OCI-LY1 (cell line): ENCODE results near the gene DNAH11.

Source experiments
- H2AFZ ChIP-seq: fragments of 200-600 bp; sonication (generic), shearing (Covaris generic); 2 replicates; pipeline ENCODE4 v1.6.0; 2014; ENCODE audit warnings: antibody characterized with exemption, mild to moderate bottlenecking, low read length
- H3F3A ChIP-seq: fragments of 200-600 bp; sonication (generic), shearing (Covaris generic); 2 replicates; pipeline ENCODE4 v1.6.0; 2014; ENCODE audit warnings: mild to moderate bottlenecking, antibody characterized with exemption, low read length, moderate library complexity; ENCODE audit not compliant: insufficient read depth
- H3K27ac ChIP-seq: fragments of 200-600 bp; sonication (generic); 2 replicates; pipeline ENCODE4 v1.5.1; 2014; ENCODE audit warnings: low read length, mixed run types, mild to moderate bottlenecking, low read depth; ENCODE audit not compliant: poor library complexity, severe bottlenecking
- H3K27me3 ChIP-seq: fragments of 200-600 bp; sonication (generic); 2 replicates; pipeline ENCODE4 v1.6.0; 2014; ENCODE audit warnings: antibody characterized with exemption, mild to moderate bottlenecking, low read length, moderate library complexity; ENCODE audit not compliant: insufficient read depth
- H3K36me3 ChIP-seq: fragments of 200-600 bp; sonication (generic); 2 replicates; pipeline ENCODE4 v1.6.1; 2014; ENCODE audit warnings: mild to moderate bottlenecking, antibody characterized with exemption, low read length, moderate library complexity, mixed read lengths; ENCODE audit not compliant: insufficient read depth
- H3K4me1 ChIP-seq: fragments of 200-600 bp; sonication (generic); 2 replicates; pipeline ENCODE4 v1.5.1; 2014; ENCODE audit warnings: mild to moderate bottlenecking, low read length, moderate library complexity; ENCODE audit not compliant: insufficient read depth, severe bottlenecking
- H3K4me2 ChIP-seq: fragments of 200-600 bp; sonication (generic), shearing (Covaris generic); 2 replicates; pipeline ENCODE4 v1.6.1; 2014; ENCODE audit warnings: low read length
- H3K4me3 ChIP-seq: fragments of 200-600 bp; sonication (generic); 2 replicates; pipeline ENCODE4 v1.5.1; 2014; ENCODE audit warnings: low read length, low read depth, mild to moderate bottlenecking, mixed read lengths; ENCODE audit not compliant: poor library complexity, severe bottlenecking
- H3K79me2 ChIP-seq: fragments of 200-600 bp; shearing (Covaris generic); 2 replicates; pipeline ENCODE4 v1.6.1; 2016; ENCODE audit warnings: mixed run types, low read length, mixed read lengths; ENCODE audit not compliant: insufficient read depth
- H3K9ac ChIP-seq: fragments of 200-600 bp; sonication (generic), shearing (Covaris generic); 2 replicates; pipeline ENCODE4 v1.6.1; 2014; ENCODE audit warnings: mild to moderate bottlenecking, low read length, mixed read lengths
- H3K9me2 ChIP-seq: fragments of 200-600 bp; sonication (generic), shearing (Covaris generic); 2 replicates; pipeline ENCODE4 v1.6.1; 2014; ENCODE audit warnings: low read depth, mild to moderate bottlenecking, low read length, mixed read lengths
- H3K9me3 ChIP-seq: fragments of 200-600 bp; shearing (Covaris generic); 2 replicates; pipeline ENCODE4 v1.6.1; 2014; ENCODE audit warnings: low read length, mixed read lengths
- H4K20me1 ChIP-seq: fragments of 200-600 bp; sonication (generic), shearing (Covaris generic); 2 replicates; pipeline ENCODE4 v1.6.0; 2016; ENCODE audit warnings: mild to moderate bottlenecking, low read length; ENCODE audit not compliant: insufficient read depth
- EZH2 ChIP-seq: fragments of 200-600 bp; sonication (generic), shearing (Covaris generic); IDR thresholded peaks from 2 replicates; pipeline ENCODE4 v1.8.0; 2017; ENCODE audit warnings: borderline replicate concordance, mixed run types, mild to moderate bottlenecking, antibody characterized with exemption, low read length, moderate library complexity, mixed read lengths
- TF ChIP-seq, protein P1 (sequence below): fragments of 200-600 bp; sonication (generic), shearing (Covaris generic); IDR thresholded peaks from 2 replicates; pipeline ENCODE4 v1.5.1; 2017; ENCODE audit warnings: mild to moderate bottlenecking, antibody characterized with exemption, low read length, moderate library complexity, mixed read lengths

DNAH11 gene

DNA sequence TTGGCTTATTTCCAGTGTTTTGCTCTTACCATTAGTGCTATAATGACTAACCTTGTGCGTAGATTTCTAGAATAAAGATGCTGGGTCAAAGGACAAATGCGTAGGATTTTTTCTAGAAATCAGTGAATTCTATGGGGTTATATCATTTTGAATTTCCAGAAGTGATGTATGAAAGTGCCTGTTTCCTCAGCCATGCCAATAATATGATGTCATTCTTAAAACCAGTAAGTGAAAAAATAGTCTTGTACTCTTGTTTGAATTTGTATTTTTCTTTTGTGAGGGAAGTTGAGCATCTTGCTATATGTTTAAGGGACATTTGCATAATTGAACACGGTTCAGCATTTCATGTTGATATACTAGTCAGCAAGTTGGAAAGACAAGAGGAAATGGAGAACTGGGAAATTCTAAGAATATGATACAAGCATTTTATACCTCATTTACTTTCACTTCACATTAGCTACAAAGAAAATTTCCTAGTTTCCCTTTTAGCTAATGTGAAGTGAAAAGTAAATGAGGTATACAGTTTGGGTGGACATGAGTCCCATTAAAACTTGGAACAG is 3.8 kb upstream of the DNAH11 start:
- no peaks in the 10 kb centered on the region for H3F3A ChIP-seq
- H4K20me1 ChIP-seq: no peaks in the 10 kb centered on the region
- no peak overlapping the region for H3K4me3 ChIP-seq
- no peak overlapping the region for H3K4me2 ChIP-seq
- H3K9me3 ChIP-seq: no peaks in the 10 kb centered on the region
- no peak for TF ChIP-seq EZH2
- TF ChIP-seq, protein P1, sequence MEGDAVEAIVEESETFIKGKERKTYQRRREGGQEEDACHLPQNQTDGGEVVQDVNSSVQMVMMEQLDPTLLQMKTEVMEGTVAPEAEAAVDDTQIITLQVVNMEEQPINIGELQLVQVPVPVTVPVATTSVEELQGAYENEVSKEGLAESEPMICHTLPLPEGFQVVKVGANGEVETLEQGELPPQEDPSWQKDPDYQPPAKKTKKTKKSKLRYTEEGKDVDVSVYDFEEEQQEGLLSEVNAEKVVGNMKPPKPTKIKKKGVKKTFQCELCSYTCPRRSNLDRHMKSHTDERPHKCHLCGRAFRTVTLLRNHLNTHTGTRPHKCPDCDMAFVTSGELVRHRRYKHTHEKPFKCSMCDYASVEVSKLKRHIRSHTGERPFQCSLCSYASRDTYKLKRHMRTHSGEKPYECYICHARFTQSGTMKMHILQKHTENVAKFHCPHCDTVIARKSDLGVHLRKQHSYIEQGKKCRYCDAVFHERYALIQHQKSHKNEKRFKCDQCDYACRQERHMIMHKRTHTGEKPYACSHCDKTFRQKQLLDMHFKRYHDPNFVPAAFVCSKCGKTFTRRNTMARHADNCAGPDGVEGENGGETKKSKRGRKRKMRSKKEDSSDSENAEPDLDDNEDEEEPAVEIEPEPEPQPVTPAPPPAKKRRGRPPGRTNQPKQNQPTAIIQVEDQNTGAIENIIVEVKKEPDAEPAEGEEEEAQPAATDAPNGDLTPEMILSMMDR: no peak
- no peaks in the 10 kb centered on the region for H3K4me1 ChIP-seq
- H3K27me3 ChIP-seq: no peaks in the 10 kb centered on the region
- H3K36me3 ChIP-seq: no peaks in the 10 kb centered on the region
- H3K27ac ChIP-seq: no peak overlapping the region
- H3K9ac ChIP-seq: no peak overlapping the region
- no peak overlapping the region for H2AFZ ChIP-seq
- no peaks in the 10 kb centered on the region for H3K79me2 ChIP-seq
- H3K9me2 ChIP-seq: no peaks in the 10 kb centered on the region

DNA sequence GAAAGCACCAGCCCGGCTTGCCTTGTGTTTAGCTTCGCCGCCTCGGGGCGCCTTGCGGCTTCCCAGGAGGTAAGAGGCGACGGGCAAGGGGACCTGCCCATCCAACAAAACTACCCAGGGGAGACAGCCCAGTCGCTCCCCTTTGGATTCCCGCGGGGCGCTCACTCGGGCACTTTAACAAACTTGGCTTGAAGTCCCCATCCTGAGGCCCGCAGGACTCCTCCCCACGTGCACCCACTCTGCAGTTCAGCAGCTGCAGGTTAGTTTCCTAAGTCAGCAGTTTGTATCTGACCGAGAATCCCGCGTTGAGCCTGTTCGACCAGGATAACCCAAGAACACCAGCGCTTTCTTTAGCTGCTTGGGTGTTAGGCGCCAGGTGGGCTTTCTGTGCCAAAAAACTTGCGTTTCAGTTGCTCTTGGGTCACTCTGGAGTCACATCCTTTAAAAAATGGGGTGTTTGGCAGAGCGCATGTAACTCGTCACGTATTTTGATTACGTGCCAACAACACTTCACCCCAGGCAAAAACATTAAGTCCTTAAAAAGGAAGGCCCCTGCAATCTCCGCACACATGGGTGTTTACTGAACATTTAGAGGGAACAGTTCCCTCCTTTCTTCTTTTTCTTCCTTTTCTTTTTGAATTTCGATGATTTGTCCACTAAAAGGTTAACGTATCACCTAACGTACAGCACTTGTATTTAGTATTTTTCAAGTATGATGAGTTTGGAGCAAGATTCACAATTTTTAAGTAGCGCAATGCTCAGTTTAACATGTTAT is 876 bp downstream of the DNAH11 start:
- H3F3A ChIP-seq: no peaks in the 10 kb centered on the region
- H3K9ac ChIP-seq: no peak overlapping the region
- H4K20me1 ChIP-seq: no peaks in the 10 kb centered on the region
- H3K36me3 ChIP-seq: no peaks in the 10 kb centered on the region
- TF ChIP-seq, protein P1: no peak
- TF ChIP-seq EZH2: no peak
- H3K27ac ChIP-seq: no peak overlapping the region
- no peaks in the 10 kb centered on the region for H3K27me3 ChIP-seq
- H3K9me3 ChIP-seq: no peaks in the 10 kb centered on the region
- H3K9me2 ChIP-seq: no peaks in the 10 kb centered on the region
- no peak overlapping the region for H2AFZ ChIP-seq
- H3K79me2 ChIP-seq: no peaks in the 10 kb centered on the region
- H3K4me3 ChIP-seq: no peak overlapping the region
- no peaks in the 10 kb centered on the region for H3K4me1 ChIP-seq
- H3K4me2 ChIP-seq: no peak overlapping the region

DNA sequence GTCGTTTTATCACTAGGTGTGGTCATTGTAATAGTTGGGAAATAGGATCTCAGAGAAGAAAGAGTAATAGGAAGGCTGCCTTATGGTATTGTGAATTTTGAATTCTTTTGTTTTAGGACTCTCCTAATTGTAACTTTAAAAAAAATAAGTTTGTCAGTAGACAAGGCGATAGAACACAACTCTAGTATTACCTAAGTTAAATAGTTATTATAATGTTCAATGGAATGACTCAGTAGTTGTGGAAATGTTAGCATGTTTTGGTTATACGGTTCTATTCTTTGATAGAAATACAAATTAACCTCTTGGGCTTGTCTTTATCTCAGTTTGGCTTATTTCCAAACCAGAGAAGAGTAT is 1.4 kb downstream of the DNAH11 start:
- no peak overlapping the region for H3K9ac ChIP-seq
- H3K9me3 ChIP-seq: no peaks in the 10 kb centered on the region
- no peaks in the 10 kb centered on the region for H3K9me2 ChIP-seq
- H4K20me1 ChIP-seq: no peaks in the 10 kb centered on the region
- H2AFZ ChIP-seq: no peak overlapping the region
- H3K4me2 ChIP-seq: no peak overlapping the region
- H3F3A ChIP-seq: no peaks in the 10 kb centered on the region
- H3K79me2 ChIP-seq: no peaks in the 10 kb centered on the region
- H3K27me3 ChIP-seq: no peaks in the 10 kb centered on the region
- H3K27ac ChIP-seq: no peak overlapping the region
- H3K4me3 ChIP-seq: no peak overlapping the region
- H3K4me1 ChIP-seq: no peaks in the 10 kb centered on the region
- no peaks in the 10 kb centered on the region for H3K36me3 ChIP-seq
- TF ChIP-seq, protein P1: no peak
- no peak for TF ChIP-seq EZH2
